ENCODE measurements around the gene CNNM1.

The CNNM1 gene

DNA sequence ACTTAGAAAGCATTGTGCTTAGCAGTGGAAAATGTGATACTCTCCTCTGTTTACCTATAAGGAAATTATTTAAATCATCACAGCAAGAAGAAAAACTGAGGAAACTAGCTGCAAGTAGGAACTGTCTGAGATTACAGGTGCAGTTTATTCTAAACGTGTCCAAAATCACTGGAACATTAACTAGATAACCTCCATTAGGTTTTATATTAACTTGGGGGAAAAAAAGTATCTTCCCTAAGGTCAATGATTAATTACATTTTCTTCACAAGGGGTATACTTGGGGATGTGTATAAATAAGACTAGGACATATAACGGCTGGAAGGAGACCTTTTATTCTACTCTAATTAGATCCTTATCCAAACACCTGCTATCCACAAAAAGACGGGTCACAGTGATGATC, 97.5 kb downstream of the CNNM1 start:
- Histone ChIP-seq H3K27ac (ENCODE audit: poor library complexity, severe bottlenecking) (no peak overlapping the region), H3K9me3 (ENCODE audit: severe bottlenecking) (no peaks in the 10 kb centered on the region), H3K36me3 (ENCODE audit: low read depth) (peaks cover 52% of the 10 kb centered on the region), H3K27me3 (ENCODE audit: insufficient read depth, poor library complexity, severe bottlenecking) (no peaks in the 10 kb centered on the region), H3K4me1 (ENCODE audit: insufficient read depth, poor library complexity, severe bottlenecking) (no peaks in the 10 kb centered on the region), H3K4me3 (ENCODE audit: severe bottlenecking) (no peak overlapping the region)
- DNase-seq (ENCODE audit: low spot score) (no peak), ATAC-seq (ENCODE audit: low read depth) (no peak)
- TF ChIP-seq, protein P1, sequence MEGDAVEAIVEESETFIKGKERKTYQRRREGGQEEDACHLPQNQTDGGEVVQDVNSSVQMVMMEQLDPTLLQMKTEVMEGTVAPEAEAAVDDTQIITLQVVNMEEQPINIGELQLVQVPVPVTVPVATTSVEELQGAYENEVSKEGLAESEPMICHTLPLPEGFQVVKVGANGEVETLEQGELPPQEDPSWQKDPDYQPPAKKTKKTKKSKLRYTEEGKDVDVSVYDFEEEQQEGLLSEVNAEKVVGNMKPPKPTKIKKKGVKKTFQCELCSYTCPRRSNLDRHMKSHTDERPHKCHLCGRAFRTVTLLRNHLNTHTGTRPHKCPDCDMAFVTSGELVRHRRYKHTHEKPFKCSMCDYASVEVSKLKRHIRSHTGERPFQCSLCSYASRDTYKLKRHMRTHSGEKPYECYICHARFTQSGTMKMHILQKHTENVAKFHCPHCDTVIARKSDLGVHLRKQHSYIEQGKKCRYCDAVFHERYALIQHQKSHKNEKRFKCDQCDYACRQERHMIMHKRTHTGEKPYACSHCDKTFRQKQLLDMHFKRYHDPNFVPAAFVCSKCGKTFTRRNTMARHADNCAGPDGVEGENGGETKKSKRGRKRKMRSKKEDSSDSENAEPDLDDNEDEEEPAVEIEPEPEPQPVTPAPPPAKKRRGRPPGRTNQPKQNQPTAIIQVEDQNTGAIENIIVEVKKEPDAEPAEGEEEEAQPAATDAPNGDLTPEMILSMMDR (IDR thresholded peaks at IDR 0.05; ENCODE audit: poor library complexity, severe bottlenecking) = no peak

DNA sequence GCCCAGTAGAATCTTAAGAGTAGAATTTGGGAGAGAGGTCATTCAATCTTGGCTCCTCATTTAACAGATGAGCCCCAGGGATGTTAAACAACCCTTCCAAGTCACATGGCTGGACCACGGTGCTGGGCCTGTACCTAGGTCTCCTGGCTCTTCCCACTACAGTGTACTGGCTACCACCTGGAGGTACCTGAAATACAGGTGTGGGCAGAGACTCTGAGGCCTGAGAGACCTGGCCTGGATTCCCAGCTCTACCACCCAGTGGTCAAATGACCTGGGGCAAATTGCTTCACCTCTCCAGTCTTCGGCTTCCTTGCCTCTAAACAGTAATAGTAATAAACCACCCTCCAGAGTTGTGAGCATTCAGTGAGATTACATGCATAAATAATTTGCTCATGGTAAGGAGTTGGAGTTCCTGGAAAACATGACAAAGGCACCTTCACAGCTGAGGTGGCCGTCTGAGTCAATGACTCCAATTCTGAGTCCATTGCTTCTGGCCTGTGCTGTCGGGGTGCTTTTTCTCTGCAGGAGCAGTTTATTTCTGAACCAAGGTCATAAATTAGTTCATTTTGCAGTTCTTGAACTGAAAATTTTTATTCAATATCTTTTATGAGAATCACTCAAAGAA, 98.5 kb downstream of the CNNM1 start:
- no peak overlapping the region for H3K27ac ChIP-seq (ENCODE audit: poor library complexity, severe bottlenecking)
- TF ChIP-seq, protein P1 (IDR thresholded peaks at IDR 0.05; ENCODE audit: poor library complexity, severe bottlenecking) = no peak

GRCh38 chr10:99429517-99430095, 100.5 kb downstream of the CNNM1 start:
- ATAC-seq (ENCODE audit: low read depth) = no peak
- no peak for DNase-seq (ENCODE audit: low spot score)
- peaks cover 5% of the 10 kb centered on the region for H3K4me1 ChIP-seq (ENCODE audit: insufficient read depth, poor library complexity, severe bottlenecking)
- peak overlapping the region; percentile 82 for H3K27ac ChIP-seq (ENCODE audit: poor library complexity, severe bottlenecking)
- peak overlapping the region; percentile 86 for H3K4me3 ChIP-seq (ENCODE audit: severe bottlenecking)
- no peaks in the 10 kb centered on the region for H3K9me3 ChIP-seq (ENCODE audit: severe bottlenecking)
- peaks cover 24% of the 10 kb centered on the region for H3K36me3 ChIP-seq (ENCODE audit: low read depth)
- TF ChIP-seq, protein P1 (IDR thresholded peaks at IDR 0.05; ENCODE audit: poor library complexity, severe bottlenecking) = no peak
- H3K27me3 ChIP-seq (ENCODE audit: insufficient read depth, poor library complexity, severe bottlenecking) = no peaks in the 10 kb centered on the region

More for the DNA sequence above, 98.5 kb downstream of the CNNM1 start:
- DNase-seq (ENCODE audit: low spot score) (no peak), ATAC-seq (ENCODE audit: low read depth) (no peak)
- no peak overlapping the region for H3K4me3 ChIP-seq (ENCODE audit: severe bottlenecking)
- H3K27me3 ChIP-seq (ENCODE audit: insufficient read depth, poor library complexity, severe bottlenecking) = no peaks in the 10 kb centered on the region
- H3K4me1 ChIP-seq (ENCODE audit: insufficient read depth, poor library complexity, severe bottlenecking) = peaks cover 5% of the 10 kb centered on the region
- H3K36me3 ChIP-seq (ENCODE audit: low read depth) = peaks cover 42% of the 10 kb centered on the region
- no peaks in the 10 kb centered on the region for H3K9me3 ChIP-seq (ENCODE audit: severe bottlenecking)

DNA sequence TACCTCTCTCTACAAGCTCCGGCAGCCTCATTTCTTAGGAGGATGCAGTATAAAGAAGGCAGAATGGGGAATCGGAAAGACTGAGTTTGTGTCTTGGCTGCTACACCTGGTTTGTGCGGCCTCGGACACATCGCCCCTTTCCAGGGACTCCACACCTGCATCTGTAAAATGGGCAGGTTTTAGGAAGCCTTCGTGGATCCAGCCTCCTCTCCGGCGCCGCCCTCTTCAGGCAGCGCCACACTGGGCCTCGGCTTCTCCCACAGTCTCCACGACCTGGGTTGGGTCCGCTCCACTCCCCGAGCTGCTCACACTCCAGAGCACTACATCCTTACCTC, 100.9 kb downstream of the CNNM1 start:
- peaks cover 19% of the 10 kb centered on the region for H3K36me3 ChIP-seq (ENCODE audit: low read depth)
- peak overlapping the region; percentile 82 for H3K27ac ChIP-seq (ENCODE audit: poor library complexity, severe bottlenecking)
- no peaks in the 10 kb centered on the region for H3K9me3 ChIP-seq (ENCODE audit: severe bottlenecking)
- peaks cover 5% of the 10 kb centered on the region for H3K4me1 ChIP-seq (ENCODE audit: insufficient read depth, poor library complexity, severe bottlenecking)
- TF ChIP-seq, protein P1 (IDR thresholded peaks at IDR 0.05; ENCODE audit: poor library complexity, severe bottlenecking) = no peak
- peak; percentile 6 for ATAC-seq (ENCODE audit: low read depth)
- no peak for DNase-seq (ENCODE audit: low spot score)
- H3K4me3 ChIP-seq (ENCODE audit: severe bottlenecking) = peak overlapping the region; percentile 86
- no peaks in the 10 kb centered on the region for H3K27me3 ChIP-seq (ENCODE audit: insufficient read depth, poor library complexity, severe bottlenecking)
